Natural killer cell treated with Interleukin-12 subunit alpha and Interleukin-12 subunit beta and Interleukin-15 and Interleukin-18, amount 100 ng/mL, for 72 hours (primary cell): ENCODE measurements around the gene CIAO3. TPM values are rescaled to one million over a fixed set of nuclear protein-coding genes. Genes with fewer than 3 reads are reported as not detected.
"Not testable (repeated sequence)": the region's sequence is repeated elsewhere in the genome, so short reads cannot be mapped to it uniquely, and the experiment has no call there.

Source experiments
- ATAC-seq, 2 donors: fragments of 150-1000 bp; cut with Tn5 transposase in 1 of 2; sonication (Bioruptor Pico), chemical (Tn5 transposase) in 1 of 2; 2 replicates each; pipeline ENCODE4 v1.10.0; 2021
- DNase-seq: peaks from one replicate; pipeline ENCODE4 v3.0.0; 2022; ENCODE audit warnings: low spot score
- H3K27ac Mint-ChIP-seq, 2 donors: 1 replicate in 1 of 2; 2 replicates in 1 of 2; pipeline ENCODE4 v1.8.0; 2022; ENCODE audit warnings: mixed read lengths in 2 of 2, mild to moderate bottlenecking in 1 of 2, moderate library complexity in 1 of 2
- H3K27me3 Mint-ChIP-seq, 2 donors: 1 replicate in 1 of 2; 2 replicates in 1 of 2; pipeline ENCODE4 v1.8.0; 2022; ENCODE audit warnings: mixed read lengths in 2 of 2
- H3K36me3 Mint-ChIP-seq: one replicate; pipeline ENCODE4 v1.8.0; 2022; ENCODE audit warnings: mixed read lengths
- H3K4me1 Mint-ChIP-seq, 2 donors: 1 replicate in 1 of 2; 2 replicates in 1 of 2; pipeline ENCODE4 v1.8.0; 2022; ENCODE audit warnings: low read depth in 2 of 2, mixed read lengths in 2 of 2, mild to moderate bottlenecking in 1 of 2
- H3K4me3 Mint-ChIP-seq: one replicate; pipeline ENCODE4 v1.8.0; 2022; ENCODE audit warnings: mixed read lengths
- H3K9me3 Mint-ChIP-seq: 2 replicates; pipeline ENCODE4 v1.8.0; 2022; ENCODE audit warnings: mixed read lengths
- total RNA-seq, 2 donors: library from RNA; stranded (reverse); gene quantifications; one replicate each; pipeline ENCODE4 v1.2.3, GENCODE V29; 2022

Gene CIAO3
- total RNA-seq, 2 donors from 2014 or later = 26.9 to 54.0 TPM

DNA sequence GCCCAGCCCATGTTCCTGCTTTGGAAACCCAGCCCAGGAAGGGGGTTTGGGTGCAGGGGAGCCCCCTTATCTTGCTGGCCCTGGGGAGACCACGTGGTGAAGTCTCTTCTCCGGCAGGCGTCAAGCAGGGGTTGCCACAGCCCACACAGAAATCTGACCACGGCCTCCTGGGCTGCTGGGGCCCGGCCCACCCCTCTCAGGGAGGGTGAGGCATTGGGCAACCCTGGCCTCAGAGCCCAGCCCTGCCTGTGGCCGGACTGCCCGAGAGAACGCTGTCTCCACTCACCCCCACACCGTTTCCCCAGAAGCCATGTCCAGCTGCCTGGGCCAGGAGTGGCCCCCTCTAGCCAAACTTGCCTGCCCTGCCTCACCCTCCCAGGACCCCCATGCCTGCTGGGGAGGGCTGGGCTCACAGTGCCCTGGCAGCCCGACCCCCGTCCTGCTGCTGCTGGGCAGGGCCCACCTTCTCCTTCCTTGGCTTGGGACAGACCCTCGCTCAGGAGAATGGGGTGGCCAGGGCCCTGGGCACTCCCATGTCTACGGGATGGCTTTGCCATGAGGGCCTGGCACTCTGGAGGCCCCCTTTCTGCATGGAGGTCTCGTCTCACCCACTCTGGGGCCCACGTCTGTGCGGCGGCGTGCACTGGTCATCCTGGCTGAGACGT lies 40.7 kb upstream of the CIAO3 start:
- no peak for DNase-seq
- H3K4me3 Mint-ChIP-seq = no peak overlapping the region
- H3K27ac Mint-ChIP-seq = no peak overlapping the region
- H3K27me3 Mint-ChIP-seq = peaks cover 0 to 3% of the 10 kb centered on the region in 2 donors
- peaks cover 0 to 2% of the 10 kb centered on the region in 2 donors for H3K4me1 Mint-ChIP-seq
- no peaks in the 10 kb centered on the region for H3K9me3 Mint-ChIP-seq
- H3K36me3 Mint-ChIP-seq = no peaks in the 10 kb centered on the region
- ATAC-seq = no peak

- peaks cover 0 to 2% of the 10 kb centered on the region in 2 donors for H3K4me1 Mint-ChIP-seq
- H3K27ac Mint-ChIP-seq = no peak overlapping the region
- H3K9me3 Mint-ChIP-seq = no peaks in the 10 kb centered on the region
- H3K36me3 Mint-ChIP-seq = no peaks in the 10 kb centered on the region
- no peak for DNase-seq
- peaks cover 0 to 3% of the 10 kb centered on the region in 2 donors for H3K27me3 Mint-ChIP-seq
- H3K4me3 Mint-ChIP-seq = no peak overlapping the region
- no peak for ATAC-seq
These were observed 39.5 kb upstream of the CIAO3 start for GRCh38 chr16:780296-780695.

- ATAC-seq = no peak
- peaks cover 0 to 3% of the 10 kb centered on the region in 2 donors for H3K27me3 Mint-ChIP-seq
- H3K4me3 Mint-ChIP-seq = no peak overlapping the region
- H3K36me3 Mint-ChIP-seq = no peaks in the 10 kb centered on the region
- H3K9me3 Mint-ChIP-seq = no peaks in the 10 kb centered on the region
- no peak for DNase-seq
- peaks cover 0 to 2% of the 10 kb centered on the region in 2 donors for H3K4me1 Mint-ChIP-seq
- no peak overlapping the region for H3K27ac Mint-ChIP-seq
These were observed 38.8 kb upstream of the CIAO3 start for GRCh38 chr16:779561-779960.

GRCh38 chr16:778909-779527 lies 38.2 kb upstream of the CIAO3 start:
- DNase-seq = no peak
- H3K36me3 Mint-ChIP-seq = no peaks in the 10 kb centered on the region
- peaks cover 0 to 3% of the 10 kb centered on the region in 2 donors for H3K27me3 Mint-ChIP-seq
- no peaks in the 10 kb centered on the region for H3K9me3 Mint-ChIP-seq
- H3K4me1 Mint-ChIP-seq = peaks cover 0 to 2% of the 10 kb centered on the region in 2 donors
- ATAC-seq = no peak
- no peak overlapping the region for H3K27ac Mint-ChIP-seq
- H3K4me3 Mint-ChIP-seq = no peak overlapping the region

DNA sequence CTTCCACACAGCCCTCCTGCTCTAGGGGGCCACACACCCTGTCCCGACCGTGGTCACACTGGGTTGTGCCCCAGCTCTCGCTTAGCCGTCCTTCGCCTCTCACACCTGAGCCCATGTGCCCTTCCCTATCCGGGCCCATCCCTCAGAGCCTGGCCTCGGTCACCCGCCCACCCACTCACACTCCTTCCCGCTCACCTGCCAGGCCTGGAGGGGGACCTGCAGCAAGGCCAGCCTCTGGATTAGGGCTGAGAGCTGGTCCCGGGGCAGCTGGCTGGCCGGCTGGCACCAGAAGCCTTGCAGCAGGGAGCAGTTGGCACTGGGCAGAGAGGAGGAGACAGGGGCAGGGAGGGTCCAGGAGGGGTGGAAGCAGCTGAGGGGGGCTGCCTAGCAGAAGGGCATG lies 37.6 kb upstream of the CIAO3 start:
- Mint-ChIP-seq H3K4me3 (no peak overlapping the region), H3K27ac (no peak overlapping the region), H3K9me3 (no peaks in the 10 kb centered on the region), H3K36me3 (no peaks in the 10 kb centered on the region), H3K4me1 (peaks cover 0 to 2% of the 10 kb centered on the region in 2 donors), H3K27me3 (peaks cover 0 to 3% of the 10 kb centered on the region in 2 donors)
- ATAC-seq (no peak), DNase-seq (no peak)

DNA sequence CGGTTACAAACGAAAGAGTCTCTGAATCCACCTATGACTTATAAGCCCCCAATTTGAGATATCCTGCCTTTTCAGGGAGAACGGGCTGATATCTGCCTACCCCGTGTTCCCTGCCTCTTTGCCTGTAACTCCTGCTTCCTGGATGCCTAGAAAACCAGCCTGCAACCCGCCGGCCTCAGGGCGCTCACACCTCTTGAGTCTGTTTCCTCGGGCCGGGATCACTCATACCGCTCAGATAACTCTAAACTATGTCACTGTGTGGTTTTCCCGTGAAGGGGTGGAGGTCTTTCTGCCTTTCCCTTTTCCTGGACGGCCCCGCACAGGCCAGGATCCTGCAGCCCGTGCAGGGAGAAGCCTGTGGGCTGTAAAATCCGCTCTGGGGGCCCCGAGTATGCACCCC lies 37.0 kb upstream of the CIAO3 start:
- peaks cover 0 to 3% of the 10 kb centered on the region in 2 donors for H3K27me3 Mint-ChIP-seq
- ATAC-seq (no peak), DNase-seq (no peak)
- no peak overlapping the region for H3K27ac Mint-ChIP-seq
- H3K4me3 Mint-ChIP-seq = no peak overlapping the region
- H3K9me3 Mint-ChIP-seq = no peaks in the 10 kb centered on the region
- H3K4me1 Mint-ChIP-seq = peaks cover 0 to 2% of the 10 kb centered on the region in 2 donors
- no peaks in the 10 kb centered on the region for H3K36me3 Mint-ChIP-seq

GRCh38 chr16:776824-777223 lies 36.0 kb upstream of the CIAO3 start:
- H3K4me3 Mint-ChIP-seq = no peak overlapping the region
- no peak for DNase-seq

DNA sequence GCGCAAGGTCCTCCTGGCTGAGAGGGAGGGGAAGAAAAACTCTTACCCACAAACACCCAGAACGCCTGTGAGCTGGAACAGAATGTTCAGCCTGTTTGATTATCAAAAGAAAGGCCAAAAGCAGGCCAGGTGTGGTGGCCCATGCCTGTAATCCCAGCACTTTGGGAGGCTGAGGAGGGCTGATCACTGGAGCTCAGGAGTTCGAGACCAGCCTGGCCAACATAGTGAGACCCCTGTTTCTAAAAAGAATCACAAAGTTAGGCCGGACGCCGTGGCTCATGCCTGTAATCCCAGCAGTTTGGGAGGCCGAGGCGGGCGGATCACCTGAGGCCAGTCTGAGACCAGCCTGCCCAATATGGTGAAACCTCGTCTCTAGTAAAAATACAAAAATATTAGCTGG lies 35.5 kb upstream of the CIAO3 start:
- ATAC-seq, DNase-seq, H3K27me3 Mint-ChIP-seq, H3K27ac Mint-ChIP-seq, H3K36me3 Mint-ChIP-seq, H3K4me3 Mint-ChIP-seq, H3K9me3 Mint-ChIP-seq, H3K4me1 Mint-ChIP-seq: not testable (repeated sequence)

More at GRCh38 chr16:776824-777223, 36.0 kb upstream of the CIAO3 start:
- Mint-ChIP-seq H3K36me3 (no peaks in the 10 kb centered on the region), H3K4me1 (peaks cover 0 to 2% of the 10 kb centered on the region in 2 donors), H3K27ac (no peak overlapping the region), H3K9me3 (no peaks in the 10 kb centered on the region), H3K27me3 (peaks cover 0 to 3% of the 10 kb centered on the region in 2 donors)
- ATAC-seq = no peak

DNA sequence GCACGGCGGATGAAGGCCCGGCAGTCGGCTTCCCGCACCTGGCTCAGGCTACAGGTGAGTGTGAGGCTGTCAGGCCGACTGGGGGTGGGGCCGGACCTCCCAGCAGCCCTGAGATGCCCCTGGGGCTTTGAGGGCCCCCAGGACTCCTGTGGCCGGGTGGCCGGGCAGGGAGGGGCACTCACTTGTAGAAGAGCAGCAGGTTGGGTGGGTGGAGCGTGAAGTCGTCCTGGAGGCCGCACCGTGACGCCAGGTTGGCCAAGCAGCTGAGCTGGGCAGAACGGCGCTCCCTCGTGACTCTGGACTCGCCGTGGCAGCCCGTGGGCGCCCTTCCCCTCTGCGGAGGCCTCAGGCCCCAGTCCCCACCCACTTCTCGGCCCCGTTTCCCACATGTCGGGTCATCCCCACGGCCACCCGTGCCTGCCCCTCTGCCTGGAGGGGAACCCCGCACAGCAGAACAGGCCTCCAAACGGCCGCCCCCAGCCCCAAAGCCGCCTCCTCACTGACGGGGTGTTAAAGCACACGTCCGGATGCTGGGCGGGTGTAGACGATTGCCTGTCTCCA lies 34.5 kb upstream of the CIAO3 start:
- Mint-ChIP-seq H3K4me3 (no peak overlapping the region), H3K9me3 (no peaks in the 10 kb centered on the region), H3K36me3 (no peaks in the 10 kb centered on the region), H3K27me3 (peaks cover 0 to 3% of the 10 kb centered on the region in 2 donors), H3K4me1 (peaks cover 0 to 2% of the 10 kb centered on the region in 2 donors), H3K27ac (no peak overlapping the region)
- ATAC-seq = no peak
- no peak for DNase-seq

GRCh38 chr16:774086-775001 lies 33.5 kb upstream of the CIAO3 start:
- ATAC-seq = peak in 1 of 2 donors; percentile 16

GRCh38 chr16:772959-773358 lies 32.2 kb upstream of the CIAO3 start:
- DNase-seq = no peak
- H3K4me1 Mint-ChIP-seq = peaks cover 0 to 2% of the 10 kb centered on the region in 2 donors
- H3K27me3 Mint-ChIP-seq = peaks cover 0 to 3% of the 10 kb centered on the region in 2 donors
- H3K27ac Mint-ChIP-seq = no peak overlapping the region
- no peaks in the 10 kb centered on the region for H3K36me3 Mint-ChIP-seq
- no peaks in the 10 kb centered on the region for H3K9me3 Mint-ChIP-seq
- H3K4me3 Mint-ChIP-seq = no peak overlapping the region
- no peak for ATAC-seq

More at GRCh38 chr16:774086-775001, 33.5 kb upstream of the CIAO3 start:
- Mint-ChIP-seq H3K4me1 (peaks cover 0 to 2% of the 10 kb centered on the region in 2 donors), H3K9me3 (no peaks in the 10 kb centered on the region), H3K36me3 (no peaks in the 10 kb centered on the region), H3K27me3 (peaks cover 0 to 3% of the 10 kb centered on the region in 2 donors), H3K27ac (no peak overlapping the region), H3K4me3 (no peak overlapping the region)
- no peak for DNase-seq

DNA sequence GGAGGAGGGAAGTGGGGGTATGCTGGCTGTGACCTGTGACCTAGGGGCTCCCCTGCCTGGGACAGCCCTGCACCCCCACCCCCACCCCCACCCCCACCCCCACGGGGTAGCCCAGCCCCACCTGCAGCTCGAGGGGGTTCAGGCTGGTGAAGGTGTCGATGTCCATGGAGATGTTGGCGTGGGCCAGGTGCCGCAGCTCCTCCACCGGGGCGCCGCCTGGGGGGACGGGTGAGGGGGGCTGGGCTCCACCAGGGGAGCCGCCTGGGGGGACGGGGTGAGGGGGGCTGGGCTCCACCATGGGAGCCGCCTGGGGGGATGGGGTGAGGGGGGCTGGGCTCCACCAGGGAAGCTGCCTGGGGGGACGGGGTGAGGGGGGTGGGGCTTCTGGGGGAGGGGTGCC lies 29.6 kb upstream of the CIAO3 start:
- H3K9me3 Mint-ChIP-seq = no peaks in the 10 kb centered on the region

DNA sequence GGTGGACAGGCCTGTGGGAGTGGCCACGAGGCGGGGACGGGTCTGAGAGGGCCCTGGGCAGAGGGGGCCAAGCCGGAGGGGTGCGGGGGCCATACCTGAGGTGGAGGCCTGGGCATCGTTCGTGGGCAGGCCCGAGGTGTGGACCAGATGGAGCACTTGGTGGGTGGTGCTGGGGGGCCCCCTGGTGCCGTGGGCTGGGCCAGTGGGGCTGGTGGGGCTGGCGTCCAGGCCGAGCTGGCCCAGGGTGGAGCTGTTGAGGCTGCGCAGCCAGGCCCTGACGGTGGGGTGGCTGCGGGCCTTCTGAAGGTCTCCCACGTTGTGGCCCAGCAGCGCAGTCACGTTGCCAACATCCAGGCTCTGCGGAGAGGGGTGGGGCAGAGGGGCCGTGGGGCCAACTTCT lies 29.1 kb upstream of the CIAO3 start:
- ATAC-seq (no peak), DNase-seq (no peak)
- Mint-ChIP-seq H3K4me1 (no peaks in the 10 kb centered on the region), H3K27me3 (no peaks in the 10 kb centered on the region), H3K4me3 (no peak overlapping the region), H3K27ac (no peak overlapping the region), H3K9me3 (no peaks in the 10 kb centered on the region), H3K36me3 (no peaks in the 10 kb centered on the region)

More for the DNA sequence above, 29.6 kb upstream of the CIAO3 start:
- H3K4me3 Mint-ChIP-seq = no peak overlapping the region
- H3K36me3 Mint-ChIP-seq = no peaks in the 10 kb centered on the region
- DNase-seq (no peak), ATAC-seq (no peak)
- H3K27me3 Mint-ChIP-seq = no peaks in the 10 kb centered on the region
- no peaks in the 10 kb centered on the region for H3K4me1 Mint-ChIP-seq
- H3K27ac Mint-ChIP-seq = no peak overlapping the region
